ENCODE measurements around the gene TMEM238.
"Not testable (repeated sequence)": the region's sequence is repeated elsewhere in the genome, so short reads cannot be mapped to it uniquely, and the experiment has no call there.

Gene TMEM238

DNA sequence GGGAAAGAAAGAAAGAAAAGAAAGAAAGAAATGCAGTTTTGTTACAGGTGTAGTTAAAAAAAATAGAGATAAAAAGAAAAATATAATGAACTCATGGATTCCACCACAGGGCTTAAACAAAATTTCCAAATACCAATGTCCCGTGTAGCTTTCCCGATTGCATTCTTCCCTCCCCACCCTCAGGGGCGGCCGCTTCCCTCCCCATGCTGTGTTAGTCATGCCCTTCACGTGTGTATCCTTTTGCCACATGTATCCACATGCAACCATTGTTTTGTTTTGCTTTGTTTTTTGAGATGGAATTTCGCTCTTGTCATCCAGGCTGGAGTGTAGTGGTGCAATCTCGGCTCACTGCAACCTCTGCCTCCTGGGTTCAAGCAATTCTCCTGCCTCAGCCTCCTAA is 48.0 kb downstream of the TMEM238 start:
- no peak for FAIRE-seq

DNA sequence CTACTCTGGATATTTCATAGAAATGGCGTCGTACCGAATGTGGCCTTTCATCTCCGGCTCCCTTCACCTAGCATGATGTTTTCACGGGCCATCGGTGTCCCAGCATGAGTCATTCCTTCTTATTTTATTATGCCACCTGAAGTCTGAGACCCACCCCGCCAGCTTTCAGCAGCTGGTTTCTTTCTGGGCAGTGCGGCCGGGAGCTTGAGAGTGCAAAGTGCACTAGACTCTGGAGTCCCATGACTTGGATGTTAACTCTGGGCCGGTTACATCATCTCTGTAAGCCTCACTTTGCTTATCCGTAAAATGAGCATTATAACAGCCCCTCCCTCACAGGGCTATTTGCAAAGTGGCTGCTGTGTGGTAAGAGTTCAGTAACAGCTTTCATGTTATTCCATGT is 50.2 kb downstream of the TMEM238 start:
- no peak for FAIRE-seq

GRCh38 chr19:55329791-55330190 is 54.3 kb downstream of the TMEM238 start:
- FAIRE-seq: not testable (repeated sequence)
